Measurements from ENCODE around the gene CREB3L1.

- TF ChIP-seq, protein P1, sequence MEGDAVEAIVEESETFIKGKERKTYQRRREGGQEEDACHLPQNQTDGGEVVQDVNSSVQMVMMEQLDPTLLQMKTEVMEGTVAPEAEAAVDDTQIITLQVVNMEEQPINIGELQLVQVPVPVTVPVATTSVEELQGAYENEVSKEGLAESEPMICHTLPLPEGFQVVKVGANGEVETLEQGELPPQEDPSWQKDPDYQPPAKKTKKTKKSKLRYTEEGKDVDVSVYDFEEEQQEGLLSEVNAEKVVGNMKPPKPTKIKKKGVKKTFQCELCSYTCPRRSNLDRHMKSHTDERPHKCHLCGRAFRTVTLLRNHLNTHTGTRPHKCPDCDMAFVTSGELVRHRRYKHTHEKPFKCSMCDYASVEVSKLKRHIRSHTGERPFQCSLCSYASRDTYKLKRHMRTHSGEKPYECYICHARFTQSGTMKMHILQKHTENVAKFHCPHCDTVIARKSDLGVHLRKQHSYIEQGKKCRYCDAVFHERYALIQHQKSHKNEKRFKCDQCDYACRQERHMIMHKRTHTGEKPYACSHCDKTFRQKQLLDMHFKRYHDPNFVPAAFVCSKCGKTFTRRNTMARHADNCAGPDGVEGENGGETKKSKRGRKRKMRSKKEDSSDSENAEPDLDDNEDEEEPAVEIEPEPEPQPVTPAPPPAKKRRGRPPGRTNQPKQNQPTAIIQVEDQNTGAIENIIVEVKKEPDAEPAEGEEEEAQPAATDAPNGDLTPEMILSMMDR (CRISPR knock-in tag; IDR thresholded peaks at IDR 0.05), result no peak
- TF ChIP-seq MAFG (CRISPR knock-in tag; IDR thresholded peaks at IDR 0.05) (no peak), SMC3 (IDR thresholded peaks at IDR 0.05; ENCODE audit: low read length) (no peak), CHD4 (IDR thresholded peaks at IDR 0.05; ENCODE audit: borderline replicate concordance, low read length) (no peak), SP1 (IDR thresholded peaks at IDR 0.05) (no peak), SP1 (CRISPR knock-in tag; IDR thresholded peaks at IDR 0.05) (no peak)
- TF ChIP-seq, protein P2, sequence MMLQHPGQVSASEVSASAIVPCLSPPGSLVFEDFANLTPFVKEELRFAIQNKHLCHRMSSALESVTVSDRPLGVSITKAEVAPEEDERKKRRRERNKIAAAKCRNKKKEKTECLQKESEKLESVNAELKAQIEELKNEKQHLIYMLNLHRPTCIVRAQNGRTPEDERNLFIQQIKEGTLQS (CRISPR knock-in tag; IDR thresholded peaks at IDR 0.05), result no peak
Observed at GRCh38 chr11:46256540-46257001, 20.9 kb upstream of the CREB3L1 start.
